Fibroblast of skin of scalp (primary cell): ENCODE results near the gene SNU13.
A peak's percentile ranks its signal among the peaks of the same experiment; 100 is the strongest.
"Not testable (repeated sequence)": the region's sequence is repeated elsewhere in the genome, so short reads cannot be mapped to it uniquely, and the experiment has no call there.

Source experiments
- DNase-seq: peaks from one replicate; pipeline ENCODE4 v3.0.0-alpha.2; 2013

The SNU13 gene

DNA sequence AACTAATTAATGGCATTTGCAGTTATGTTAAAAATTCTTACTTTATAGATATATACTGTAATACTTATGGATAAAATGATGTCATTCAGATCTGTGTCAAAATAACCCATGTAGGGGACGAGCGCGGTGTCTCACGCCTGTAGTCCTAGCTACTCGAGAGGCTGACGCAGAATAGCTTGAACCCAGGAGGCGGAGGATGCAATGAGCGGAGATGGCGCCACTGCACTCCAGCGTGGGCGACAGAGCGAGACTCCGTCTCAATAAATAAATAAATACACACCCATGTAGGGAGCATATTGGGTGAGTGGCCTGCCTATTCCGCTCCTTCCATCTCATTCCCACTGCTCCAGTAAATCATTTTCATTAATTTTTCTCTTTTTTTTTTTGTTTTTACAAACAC is 7.1 kb downstream of the SNU13 start:
- DNase-seq, result no peak

DNA sequence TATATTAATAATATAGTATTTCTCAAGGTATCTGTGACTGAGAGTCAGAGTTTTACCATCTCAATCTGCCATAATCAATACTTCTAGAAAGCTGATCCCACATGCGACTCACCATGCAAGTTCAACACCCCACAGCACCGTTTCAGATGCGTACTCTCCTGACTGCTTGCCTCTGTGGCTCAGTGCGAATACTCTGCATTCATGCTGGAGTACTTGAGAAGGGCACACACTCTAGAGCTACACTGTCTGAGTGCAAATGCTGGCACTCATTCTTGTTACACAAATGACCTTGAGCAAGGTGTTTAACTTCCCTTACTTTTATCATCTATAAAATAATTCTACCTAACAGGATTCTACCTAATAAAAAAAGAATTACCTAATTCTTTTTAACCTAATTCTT is 12.5 kb downstream of the SNU13 start:
- DNase-seq, result no peak

- DNase-seq, result no peak
These were observed 13.8 kb downstream of the SNU13 start for GRCh38 chr22:41674846-41675340.

DNA sequence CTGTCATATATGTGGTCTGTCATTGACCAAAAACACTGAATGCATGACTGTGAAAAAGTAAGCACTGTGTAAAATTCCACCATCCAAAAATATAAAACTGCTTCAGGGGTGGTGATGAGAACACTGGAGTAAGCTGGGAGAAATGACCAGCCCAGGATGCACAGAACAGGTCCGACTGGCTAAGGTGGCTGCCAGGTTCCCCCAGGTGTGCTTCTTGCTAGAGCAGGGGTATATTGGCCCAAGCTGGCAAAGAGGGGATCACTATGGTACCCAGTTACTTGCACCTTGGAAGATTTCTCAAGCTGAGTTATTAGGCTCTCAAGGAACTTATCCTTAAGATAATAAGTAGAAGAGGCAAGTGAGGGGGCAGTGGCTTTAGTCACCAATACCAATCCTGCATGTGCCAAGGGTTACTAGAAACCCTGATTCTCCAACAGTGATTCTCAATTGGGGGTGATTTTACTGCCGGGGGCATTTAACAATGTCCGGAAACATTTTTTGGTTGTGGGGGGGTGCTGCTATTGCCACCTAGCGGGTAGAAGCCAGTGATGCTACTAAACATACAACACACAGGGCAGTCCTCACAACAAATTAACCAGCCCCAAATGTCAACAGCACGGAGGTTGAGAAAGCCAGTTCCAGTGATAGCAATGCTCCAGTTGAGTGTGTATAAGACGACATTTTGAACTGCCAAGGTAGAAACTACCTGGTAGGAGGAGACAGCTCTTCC is 15.7 kb downstream of the SNU13 start:
- peak; percentile 13 for DNase-seq

DNA sequence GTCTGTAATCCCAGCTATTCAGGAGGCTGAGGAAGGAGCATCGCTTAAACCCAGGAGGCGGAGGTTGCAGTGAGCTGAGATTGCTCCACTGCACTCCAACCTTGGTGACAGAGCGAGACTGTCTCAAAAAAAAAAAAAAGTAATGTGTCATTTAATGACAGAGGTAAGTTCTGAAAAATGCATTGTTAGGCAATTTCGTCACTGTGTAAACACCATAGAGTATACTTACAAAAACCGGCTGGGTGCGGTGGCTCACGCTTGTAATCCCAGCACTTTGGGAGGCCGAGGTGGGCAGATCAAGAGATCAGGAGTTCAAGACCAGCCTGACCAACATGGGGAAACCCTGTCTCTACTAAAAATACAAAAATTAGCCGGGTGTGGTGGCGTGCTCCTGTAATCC is 16.6 kb downstream of the SNU13 start:
- peak; percentile 29 for DNase-seq

- peak; percentile 91 for DNase-seq
These were observed 19.4 kb downstream of the SNU13 start for GRCh38 chr22:41668971-41669911.

DNA sequence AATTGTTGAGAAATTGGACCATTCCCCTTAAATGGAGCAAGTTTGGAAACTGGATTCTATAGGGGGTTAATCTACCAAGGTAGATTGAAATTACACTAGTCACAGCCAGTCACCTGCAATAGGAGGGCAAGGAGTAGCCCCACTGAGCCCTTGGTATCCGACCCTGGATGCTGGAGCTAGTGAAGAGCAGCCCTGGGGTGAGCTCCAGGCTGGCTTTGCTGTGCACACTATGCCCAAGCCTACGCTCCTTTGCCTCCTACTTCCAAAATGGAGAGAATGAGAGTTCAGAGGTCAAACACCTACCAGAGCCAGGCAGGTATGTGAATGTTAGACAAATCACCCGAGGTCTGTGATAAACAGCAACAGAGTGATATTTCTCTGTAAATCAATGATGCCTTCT is 23.7 kb downstream of the SNU13 start:
- no peak for DNase-seq

GRCh38 chr22:41664490-41664889 is 24.2 kb downstream of the SNU13 start:
- no peak for DNase-seq

DNA sequence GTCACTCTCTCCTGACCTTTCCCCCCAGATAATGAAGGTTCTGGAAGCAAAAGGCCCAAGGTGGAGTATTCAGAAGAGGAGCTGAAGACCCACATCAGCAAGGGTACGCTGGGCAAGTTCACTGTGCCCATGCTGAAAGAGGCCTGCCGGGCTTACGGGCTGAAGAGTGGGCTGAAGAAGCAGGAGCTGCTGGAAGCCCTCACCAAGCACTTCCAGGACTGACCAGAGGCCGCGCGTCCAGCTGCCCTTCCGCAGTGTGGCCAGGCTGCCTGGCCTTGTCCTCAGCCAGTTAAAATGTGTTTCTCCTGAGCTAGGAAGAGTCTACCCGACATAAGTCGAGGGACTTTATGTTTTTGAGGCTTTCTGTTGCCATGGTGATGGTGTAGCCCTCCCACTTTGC is 25.1 kb downstream of the SNU13 start:
- DNase-seq, result not testable (repeated sequence)

- DNase-seq, result no peak
These were observed 27.0 kb downstream of the SNU13 start for GRCh38 chr22:41661713-41662112.

- no peak for DNase-seq
These were observed 27.6 kb downstream of the SNU13 start for GRCh38 chr22:41661088-41661487.

- no peak for DNase-seq
These were observed 28.3 kb downstream of the SNU13 start for GRCh38 chr22:41660416-41660815.

- DNase-seq, result no peak
These were observed 28.7 kb downstream of the SNU13 start for GRCh38 chr22:41659941-41660340.

DNA sequence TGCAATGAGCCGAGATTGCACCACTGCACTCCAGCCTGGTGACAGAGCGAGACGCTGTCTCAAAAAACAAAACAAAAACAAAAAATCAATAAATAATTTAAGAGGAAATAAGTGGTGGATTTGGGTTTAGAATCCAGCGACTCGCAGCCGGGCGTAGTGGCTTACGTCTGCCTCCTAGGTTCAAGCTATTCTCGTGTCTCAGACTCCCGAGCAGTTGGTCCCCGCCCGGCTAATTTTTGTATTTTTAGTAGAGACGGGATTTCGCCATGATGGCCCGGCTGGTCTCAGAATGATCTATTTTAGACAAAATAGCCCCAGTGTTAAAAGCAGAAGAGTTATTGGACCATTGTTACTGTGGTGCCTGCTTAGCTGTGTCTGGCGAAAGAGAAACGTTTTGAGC is 29.8 kb downstream of the SNU13 start:
- no peak for DNase-seq

DNA sequence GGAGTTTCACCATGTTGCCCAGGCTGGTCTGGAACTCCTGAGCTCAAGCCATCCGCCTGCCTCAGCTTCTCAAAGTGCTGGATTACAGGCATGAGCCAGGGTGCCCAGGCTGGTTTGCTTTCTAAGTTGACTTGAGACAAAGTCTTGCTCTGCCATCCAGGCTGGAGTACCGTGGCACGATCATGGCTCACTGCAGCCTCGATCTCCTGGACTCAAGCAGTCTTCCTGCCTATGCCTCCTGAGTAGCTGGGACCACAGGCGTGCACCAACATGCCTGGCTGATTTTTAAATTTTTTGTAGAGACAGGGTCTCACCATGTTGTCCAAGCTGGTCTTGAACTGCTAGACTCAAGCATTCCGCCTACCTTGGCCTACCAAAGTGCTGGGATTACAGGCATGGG is 31.0 kb downstream of the SNU13 start:
- DNase-seq, result no peak

DNA sequence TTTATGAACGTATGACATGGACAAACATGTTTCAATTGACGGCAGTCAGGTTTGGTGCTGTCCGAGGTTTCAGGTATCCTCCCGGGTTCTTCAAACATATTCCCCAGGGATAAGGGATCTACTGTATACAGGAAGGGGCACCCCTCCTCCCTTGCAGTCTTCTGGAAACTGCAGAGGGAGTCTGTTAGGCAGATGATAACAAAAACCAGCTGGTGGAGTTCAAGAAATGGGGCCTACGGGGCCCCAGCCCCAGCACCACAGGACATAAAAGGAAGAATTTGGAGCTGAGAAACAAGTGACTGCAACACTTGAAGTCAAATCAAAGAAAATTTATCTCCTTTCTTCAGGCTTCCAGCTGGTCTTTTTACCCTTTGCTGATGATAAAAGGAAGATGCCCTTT is 32.1 kb downstream of the SNU13 start:
- peak; percentile 12 for DNase-seq

GRCh38 chr22:41654322-41654721 is 34.3 kb downstream of the SNU13 start:
- no peak for DNase-seq

DNA sequence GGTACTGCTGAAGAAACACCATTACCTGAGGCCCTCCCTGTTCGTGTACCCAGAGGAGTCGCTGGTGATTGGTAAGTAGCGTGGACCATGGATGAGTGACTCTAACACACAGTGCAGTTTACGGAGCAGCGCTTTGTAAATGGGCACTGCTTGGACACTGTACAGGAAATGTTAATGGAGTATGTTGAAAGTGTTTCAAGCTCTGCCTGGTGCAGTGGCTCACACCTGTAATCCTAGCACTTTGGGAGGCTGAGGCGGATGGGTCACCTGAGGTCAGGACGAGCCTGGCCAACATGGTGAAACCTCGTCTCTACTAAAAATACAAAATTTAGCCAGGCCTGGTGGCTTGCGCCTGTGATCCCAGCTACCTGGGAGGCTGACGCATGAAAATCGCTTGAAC is 37.8 kb downstream of the SNU13 start:
- no peak for DNase-seq

DNA sequence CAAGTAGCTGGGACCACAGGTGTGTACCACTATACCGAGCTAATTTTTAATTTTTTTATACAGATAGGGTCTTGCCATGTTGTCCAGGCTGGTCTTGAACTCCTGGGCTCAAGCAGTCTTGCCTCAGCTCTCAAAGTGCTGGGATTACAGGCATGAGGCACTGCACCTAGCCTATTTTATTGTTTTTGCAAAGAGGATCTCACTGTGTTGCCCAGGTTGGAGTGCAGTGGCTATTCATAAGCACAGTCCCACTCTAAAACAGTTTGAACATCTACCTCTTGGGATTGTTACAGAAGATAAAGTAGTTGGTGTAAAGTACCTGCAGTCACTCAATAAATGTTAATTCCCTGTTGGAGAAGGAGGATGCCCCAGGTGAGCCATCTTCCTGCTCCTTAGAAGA is 38.4 kb downstream of the SNU13 start:
- DNase-seq, result no peak

DNA sequence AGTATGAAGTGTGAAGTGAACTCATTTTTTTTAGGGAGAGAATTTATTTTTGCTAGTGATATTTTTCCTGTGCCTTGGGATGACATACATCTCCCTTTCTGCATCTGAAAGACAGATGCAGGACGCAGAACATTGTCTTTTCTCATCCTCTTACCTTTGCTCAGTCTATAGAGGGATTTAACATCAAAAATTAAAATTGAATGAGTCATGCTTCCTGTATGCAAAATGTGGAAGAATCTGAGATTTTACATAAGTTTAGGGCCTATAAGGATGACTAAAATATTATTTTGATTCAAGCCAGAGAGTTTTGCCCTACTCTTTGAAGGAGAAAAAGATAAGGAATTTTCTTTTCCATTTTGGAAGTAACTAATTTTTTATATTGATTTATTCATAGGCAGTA is 40.2 kb downstream of the SNU13 start:
- no peak for DNase-seq

DNA sequence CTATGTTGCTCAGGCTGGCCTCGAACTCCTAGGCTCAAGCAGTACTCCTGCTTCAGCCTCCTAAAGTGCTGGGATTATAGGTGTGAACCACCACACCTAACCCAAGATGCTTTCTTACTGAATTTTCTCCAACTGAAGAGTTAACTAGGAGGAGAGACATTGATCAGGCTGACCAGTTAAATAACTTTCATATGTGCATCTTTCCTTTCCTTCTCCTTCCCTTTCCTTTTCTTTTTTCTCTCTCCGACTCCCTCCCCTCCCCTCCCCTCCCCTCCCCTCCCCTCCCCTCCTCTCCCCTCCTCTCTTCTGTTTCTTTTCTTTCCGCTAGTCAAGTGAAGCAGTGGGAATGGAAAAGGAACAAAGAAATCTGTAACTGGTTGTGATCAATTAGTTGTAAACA is 40.9 kb downstream of the SNU13 start:
- no peak for DNase-seq

DNA sequence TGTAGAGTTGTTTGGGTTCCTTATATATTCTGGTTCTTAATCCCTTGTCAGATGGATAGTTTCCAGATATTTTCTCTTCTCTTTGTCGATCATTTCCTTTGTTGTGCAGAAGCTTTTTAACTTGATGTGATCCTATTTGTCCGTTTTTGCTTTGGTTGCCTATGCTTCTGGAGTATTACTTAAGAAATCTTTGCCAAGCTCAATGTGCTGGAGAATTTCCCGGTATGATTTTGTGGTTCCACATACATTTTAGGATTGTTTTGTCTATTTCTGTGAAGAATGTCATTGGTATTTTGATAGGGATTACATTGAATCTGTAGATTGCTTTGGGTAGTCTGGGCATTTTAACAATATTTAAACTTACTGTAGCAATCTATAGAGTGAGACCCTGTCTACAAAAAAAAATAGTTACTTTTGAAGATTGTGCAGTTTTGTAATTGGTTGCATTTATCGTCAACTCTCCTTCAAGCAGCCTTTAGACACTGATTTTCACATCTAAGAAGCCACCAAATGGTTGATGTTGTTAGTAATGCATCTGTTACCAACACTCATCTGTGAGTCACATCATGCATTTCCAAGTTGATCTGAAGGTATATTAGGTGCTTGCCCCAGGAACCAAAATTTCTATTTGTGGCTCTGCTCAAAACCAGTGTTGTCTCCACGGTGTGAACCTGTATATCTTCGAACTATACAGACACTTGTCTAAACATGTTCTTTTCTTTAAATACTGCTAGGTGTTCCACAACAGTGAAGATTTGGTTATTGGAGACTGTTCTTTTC is 46.1 kb downstream of the SNU13 start:
- peak; percentile 52 for DNase-seq

GRCh38 chr22:41641854-41642253 is 46.8 kb downstream of the SNU13 start:
- no peak for DNase-seq
